Panc1 (cell line): ENCODE data around the gene POLR3E.

Experiments
- POLR2AphosphoS5 ChIP-seq: IDR thresholded peaks from 2 replicates; pipeline ENCODE4 v1.6.1; 2012; ENCODE audit warnings: mild to moderate bottlenecking, low read depth, low read length, moderate library complexity
- REST ChIP-seq, 2 experiments: IDR thresholded peaks; 2 replicates each; pipeline ENCODE4 v1.6.1; 2011 to 2012; ENCODE audit warnings: low read depth in 2 of 2, control low read depth in 1 of 2, low read length in 1 of 2, mild to moderate bottlenecking in 1 of 2, moderate library complexity in 1 of 2; ENCODE audit not compliant: insufficient read depth in 1 of 2

DNA sequence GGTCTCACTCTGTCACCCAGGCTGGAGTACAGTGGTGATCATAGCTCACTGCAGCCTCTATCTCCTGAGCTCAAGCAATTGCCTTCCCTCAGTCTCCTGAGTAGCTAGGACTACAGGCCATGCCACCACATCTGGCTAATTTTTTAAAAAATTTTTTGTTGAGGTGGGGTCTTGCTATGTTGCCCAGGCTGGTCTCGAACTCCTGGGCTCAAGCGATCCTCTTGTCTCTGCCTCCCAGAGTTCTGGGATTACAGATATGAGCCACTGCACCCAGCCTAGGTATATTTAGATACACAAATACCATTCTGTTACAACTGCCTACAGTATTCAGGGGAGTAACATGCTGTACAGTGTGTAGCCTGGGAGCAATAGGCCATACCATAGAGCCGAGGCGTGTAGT, 14.3 kb downstream of the POLR3E start:
- TF ChIP-seq REST (IDR thresholded peaks at IDR 0.05; ENCODE audit: insufficient read depth in 1 of 2, low read depth in 2 of 2, low read length in 1 of 2) = no peak
- no peak for TF ChIP-seq POLR2AphosphoS5
